Right lobe of liver (tissue), 6 donors: ENCODE data around the gene LGR4. TPM values are rescaled to one million over a fixed set of nuclear protein-coding genes. Genes with fewer than 3 reads are reported as not detected.

Experiments used
- ATAC-seq, 4 donors: fragments of 200-7000 bp; cut with Tn5 transposase; one replicate each; pipeline ENCODE4 v1.9.1; 2020; ENCODE audit warnings: mild to moderate bottlenecking in 4 of 4, moderate library complexity in 4 of 4
- DNase-seq, 3 donors: peaks; one replicate each; pipeline ENCODE4 v3.0.0-alpha.2; 2020
- H3K27ac ChIP-seq, 3 donors: fragments of 200-600 bp; one replicate each; pipeline ENCODE4 v1.8.0; 2022
- H3K27me3 ChIP-seq, 2 donors: fragments of 200-600 bp; one replicate each; pipeline ENCODE4 v1.8.0; 2022
- H3K36me3 ChIP-seq, 4 donors: fragments of 200-600 bp; sonication (generic) in 1 of 4; one replicate each; pipeline versions ENCODE4 v1.5.1 to v1.8.0; 2017 to 2022; ENCODE audit warnings: control low read depth in 1 of 4
- H3K4me1 ChIP-seq, 4 donors: fragments of 200-600 bp; sonication (generic) in 1 of 4; one replicate each; pipeline versions ENCODE4 v1.5.1 to v1.8.0; 2017 to 2022; ENCODE audit warnings: control low read depth in 1 of 4
- H3K4me3 ChIP-seq, 3 donors: fragments of 200-600 bp; one replicate each; pipeline ENCODE4 v1.8.0; 2022
- H3K9me3 ChIP-seq, 4 donors: fragments of 200-600 bp; sonication (generic) in 1 of 4; one replicate each; pipeline versions ENCODE4 v1.5.1 to v1.8.0; 2017 to 2022; ENCODE audit warnings: control low read depth in 1 of 4
- POLR2A ChIP-seq: fragments of 450-650 bp; IDR thresholded peaks from one replicate; pipeline ENCODE4 v1.6.1; 2017; ENCODE audit warnings: antibody characterized with exemption, mild to moderate bottlenecking
- WGBS: methylation state at CpG from one replicate; pipeline ENCODE4 v1.1.6; 2018; ENCODE audit warnings: low coverage, low lambda C conversion rate; ENCODE audit not compliant: insufficient coverage; ENCODE audit errors: missing lambda C conversion rate; 5-methylcytosine and 5-hydroxymethylcytosine counted together
- intact Hi-C, 2 donors: fragments of 100-400 bp; cut with DNase I; formaldehyde crosslinking; loops; one replicate each; pipeline versions ENCODE4 v1.11.2 to v1.14.1; 2022
- total RNA-seq, 6 experiments: library from RNA; depleted of rRNA in 2 of 6; stranded (reverse); fragments of >200 nt in 2 of 6; fragmentation: NEBNext Ultra II Directional in 3 of 6; extraction: Animal tissue kit (Norgen Biotek cat#: 25700) in 3 of 6; gene quantifications; one replicate each; pipeline versions ENCODE4 v1.1.0 to v1.2.4, GENCODE V29; 2016 to 2023
- TF ChIP-seq, protein P1 (sequence below), 4 donors: fragments of 200-600 bp in 3 of 4; fragments of 450-650 bp in 1 of 4; IDR thresholded peaks; one replicate each; pipeline versions ENCODE4 v1.5.1 to v1.8.0; 2016 to 2022; ENCODE audit warnings: antibody characterized with exemption in 4 of 4, mild to moderate bottlenecking in 2 of 4
- donor health status: DM: no; HTN: yes; CAD: no.
- donor health status: DM: no; HTN: no; CAD: no.
- donor health status: DM: no; HTN: no; CAD: no.
- donor health status: DM: no; HTN: yes; CAD: no.
- donor health status: DM: no; HTN: yes; CAD: no.

LGR4 gene
- total RNA-seq, 6 experiments from 2014 or later: 32.5 to 46.3 (median 44.1) TPM

- H3K27me3 ChIP-seq: no peaks in the 10 kb centered on the region
- peak within 1 kb of the TSS in 1 of 3 donors; percentile 43 for H3K27ac ChIP-seq
- TF ChIP-seq, protein P1, sequence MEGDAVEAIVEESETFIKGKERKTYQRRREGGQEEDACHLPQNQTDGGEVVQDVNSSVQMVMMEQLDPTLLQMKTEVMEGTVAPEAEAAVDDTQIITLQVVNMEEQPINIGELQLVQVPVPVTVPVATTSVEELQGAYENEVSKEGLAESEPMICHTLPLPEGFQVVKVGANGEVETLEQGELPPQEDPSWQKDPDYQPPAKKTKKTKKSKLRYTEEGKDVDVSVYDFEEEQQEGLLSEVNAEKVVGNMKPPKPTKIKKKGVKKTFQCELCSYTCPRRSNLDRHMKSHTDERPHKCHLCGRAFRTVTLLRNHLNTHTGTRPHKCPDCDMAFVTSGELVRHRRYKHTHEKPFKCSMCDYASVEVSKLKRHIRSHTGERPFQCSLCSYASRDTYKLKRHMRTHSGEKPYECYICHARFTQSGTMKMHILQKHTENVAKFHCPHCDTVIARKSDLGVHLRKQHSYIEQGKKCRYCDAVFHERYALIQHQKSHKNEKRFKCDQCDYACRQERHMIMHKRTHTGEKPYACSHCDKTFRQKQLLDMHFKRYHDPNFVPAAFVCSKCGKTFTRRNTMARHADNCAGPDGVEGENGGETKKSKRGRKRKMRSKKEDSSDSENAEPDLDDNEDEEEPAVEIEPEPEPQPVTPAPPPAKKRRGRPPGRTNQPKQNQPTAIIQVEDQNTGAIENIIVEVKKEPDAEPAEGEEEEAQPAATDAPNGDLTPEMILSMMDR (IDR thresholded peaks at IDR 0.05): no peak
- no peak for TF ChIP-seq POLR2A
- H3K9me3 ChIP-seq: no peaks in the 10 kb centered on the region
- peaks cover 0 to 6% (median 0%) of the 10 kb centered on the region in 4 donors for H3K36me3 ChIP-seq
- WGBS: 0% methylated on average over 17 of the region's 57 CpGs
- intact Hi-C loops: no loop called here
- peak within 1 kb of the TSS; percentile 66 to 79 (median 79) for H3K4me3 ChIP-seq
- H3K4me1 ChIP-seq: peaks cover 0 to 14% (median 0%) of the 10 kb centered on the region in 4 donors
- peak; percentile 95 to 96 (median 95) for DNase-seq
- peak; percentile 99 to 100 (median 100) for ATAC-seq
Measured at GRCh38 chr11:27362749-27363575, 109.6 kb downstream of the LGR4 start, which contains the start of gene CCDC34. CCDC34 (minus strand) TSS chr11:27363215; CDS start chr11:27363194, 21 bp downstream.

GRCh38 chr11:27361649-27362431 lies 110.8 kb downstream of the LGR4 start:
- H3K27me3 ChIP-seq: no peaks in the 10 kb centered on the region
- TF ChIP-seq POLR2A: no peak
- TF ChIP-seq, protein P1 (IDR thresholded peaks at IDR 0.05): no peak
- H3K36me3 ChIP-seq: no peaks in the 10 kb centered on the region
- WGBS: 68% methylated on average over 8 of the region's 8 CpGs
- no peak overlapping the region for H3K4me3 ChIP-seq
- ATAC-seq (no peak), DNase-seq (no peak)
- intact Hi-C loops: no loop called here
- peaks cover 0 to 14% (median 0%) of the 10 kb centered on the region in 4 donors for H3K4me1 ChIP-seq
- H3K9me3 ChIP-seq: no peaks in the 10 kb centered on the region
- no peak overlapping the region for H3K27ac ChIP-seq

- DNase-seq (no peak), ATAC-seq (no peak)
- Histone ChIP-seq H3K36me3 (no peaks in the 10 kb centered on the region), H3K27ac (no peak overlapping the region), H3K4me3 (no peak overlapping the region), H3K9me3 (no peaks in the 10 kb centered on the region), H3K27me3 (no peaks in the 10 kb centered on the region), H3K4me1 (peaks cover 0 to 9% (median 2%) of the 10 kb centered on the region in 4 donors)
- 75% methylated on average over 1 of the region's 1 CpG for WGBS
- TF ChIP-seq, protein P1 (IDR thresholded peaks at IDR 0.05): no peak
- TF ChIP-seq POLR2A: no peak
- intact Hi-C loops: no loop called here
Measured at GRCh38 chr11:27358296-27358695, 114.3 kb downstream of the LGR4 start.

DNA sequence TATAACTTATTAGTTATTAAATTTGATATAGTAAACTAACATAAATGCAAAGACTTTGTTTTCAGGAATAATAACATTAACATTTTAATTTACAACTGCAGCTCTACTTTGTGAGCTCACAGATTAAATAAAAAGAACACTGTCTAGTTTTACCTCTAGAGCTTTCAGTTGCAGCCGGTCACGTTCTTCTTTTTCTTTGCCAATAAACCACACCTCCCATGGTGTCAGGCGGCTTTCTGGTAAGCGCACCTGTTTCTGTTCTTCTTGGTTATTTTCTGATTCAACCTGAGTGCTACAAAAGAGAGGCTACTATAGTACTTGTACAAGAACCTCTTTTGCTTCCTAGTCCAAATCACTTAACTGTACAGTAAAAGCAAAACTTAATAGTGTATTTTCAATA lies 115.3 kb downstream of the LGR4 start:
- no peak overlapping the region for H3K27ac ChIP-seq
- WGBS: 65% methylated on average over 4 of the region's 4 CpGs
- H3K36me3 ChIP-seq: no peaks in the 10 kb centered on the region
- intact Hi-C loops: no loop called here
- DNase-seq: no peak
- TF ChIP-seq, protein P1 (IDR thresholded peaks at IDR 0.05): no peak
- TF ChIP-seq POLR2A: no peak
- ATAC-seq: peak in 1 of 4 donors; percentile 37
- H3K4me1 ChIP-seq: peaks cover 0 to 4% (median 2%) of the 10 kb centered on the region in 4 donors
- no peaks in the 10 kb centered on the region for H3K27me3 ChIP-seq
- no peak overlapping the region for H3K4me3 ChIP-seq
- no peaks in the 10 kb centered on the region for H3K9me3 ChIP-seq
